ENCODE data around the gene MYO1E. TPM values are rescaled to one million over a fixed set of nuclear protein-coding genes. Genes with fewer than 3 reads are reported as not detected.
A peak's percentile ranks its signal among the peaks of the same experiment; 100 is the strongest.

Gene MYO1E
- total RNA-seq, 2 donors from 2014 or later = 47.8 to 65.6 TPM

- H3K27ac ChIP-seq (ENCODE audit: low read depth, low read length) = no peak overlapping the region
- no peaks in the 10 kb centered on the region for H3K9me3 ChIP-seq (ENCODE audit: control insufficient read depth, low read length)
- no peak for TF ChIP-seq CTCF (conservative IDR thresholded peaks at IDR 0.05)
- Mint-ChIP-seq H3K9me3 (no peaks in the 10 kb centered on the region), H3K4me1 (peaks cover 51% of the 10 kb centered on the region), H3K27me3 (ENCODE audit: insufficient read depth) (no peaks in the 10 kb centered on the region), H3K27ac (peak overlapping the region; percentile 55), H3K4me3 (no peak overlapping the region), H3K36me3 (ENCODE audit: low read depth) (no peaks in the 10 kb centered on the region)
- H3K4me1 ChIP-seq (ENCODE audit: control insufficient read depth, insufficient read depth, low read length) = peaks cover 4% of the 10 kb centered on the region
- peak; percentile 63 for DNase-seq
- 82 to 100% methylated on average over 2 to 3 of the region's 4 CpGs for WGBS, 2 experiments (ENCODE audit: insufficient coverage in 1 of 2, insufficient read length in 1 of 2)
- H3K9ac ChIP-seq (ENCODE audit: extremely low read depth, low read length, poor library complexity, severe bottlenecking) = no peak overlapping the region
- no peaks in the 10 kb centered on the region for H3K27me3 ChIP-seq (ENCODE audit: control insufficient read depth, insufficient read depth, low read length, poor library complexity, severe bottlenecking)
- no peak overlapping the region for H3K4me3 ChIP-seq (ENCODE audit: low read length)
- H3K36me3 ChIP-seq (ENCODE audit: control insufficient read depth, insufficient read depth, low read length) = no peaks in the 10 kb centered on the region
These were observed 22.8 kb downstream of the MYO1E start for GRCh38 chr15:59349680-59350420.

GRCh38 chr15:59347915-59348314 lies 24.8 kb downstream of the MYO1E start:
- H3K27ac Mint-ChIP-seq = peak overlapping the region; percentile 61
- no peak overlapping the region for H3K27ac ChIP-seq (ENCODE audit: low read depth, low read length)

DNA sequence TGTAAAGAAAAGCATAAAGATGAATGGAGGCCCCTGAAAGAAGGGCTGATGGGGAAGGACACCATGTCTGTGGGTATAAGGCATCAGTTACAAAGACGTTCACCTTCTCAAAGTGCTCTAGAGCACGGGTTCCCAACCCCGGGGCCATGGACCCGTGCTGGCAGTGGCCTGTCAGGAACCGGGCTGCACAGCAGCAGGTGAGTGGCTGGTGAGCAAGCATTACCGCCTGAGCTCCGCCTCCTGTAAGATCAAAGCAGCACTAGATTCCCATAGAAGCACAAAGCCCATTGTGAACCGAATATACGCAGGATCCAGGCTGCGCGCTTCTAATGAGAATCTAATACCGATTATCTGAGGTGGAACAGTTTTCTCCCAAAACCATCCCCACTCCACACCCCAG lies 25.7 kb downstream of the MYO1E start:
- Histone ChIP-seq H3K4me3 (ENCODE audit: low read length) (no peak overlapping the region), H3K27ac (ENCODE audit: low read depth, low read length) (no peak overlapping the region), H3K9me3 (ENCODE audit: control insufficient read depth, low read length) (no peaks in the 10 kb centered on the region), H3K36me3 (ENCODE audit: control insufficient read depth, insufficient read depth, low read length) (no peaks in the 10 kb centered on the region), H3K27me3 (ENCODE audit: control insufficient read depth, insufficient read depth, low read length, poor library complexity, severe bottlenecking) (no peaks in the 10 kb centered on the region), H3K4me1 (ENCODE audit: control insufficient read depth, insufficient read depth, low read length) (no peaks in the 10 kb centered on the region), H3K9ac (ENCODE audit: extremely low read depth, low read length, poor library complexity, severe bottlenecking) (no peak overlapping the region)
- DNase-seq = peak; percentile 66
- H3K4me1 Mint-ChIP-seq = peaks cover 31% of the 10 kb centered on the region
- WGBS, 2 experiments (ENCODE audit: insufficient coverage in 1 of 2, insufficient read length in 1 of 2) = 73 to 89% methylated on average over 5 to 12 of the region's 12 CpGs
- no peak overlapping the region for H3K27ac Mint-ChIP-seq
- no peak for TF ChIP-seq CTCF (conservative IDR thresholded peaks at IDR 0.05)
- H3K9me3 Mint-ChIP-seq = no peaks in the 10 kb centered on the region
- no peak overlapping the region for H3K4me3 Mint-ChIP-seq
- H3K36me3 Mint-ChIP-seq (ENCODE audit: low read depth) = no peaks in the 10 kb centered on the region
- no peaks in the 10 kb centered on the region for H3K27me3 Mint-ChIP-seq (ENCODE audit: insufficient read depth)

More at GRCh38 chr15:59347915-59348314, 24.8 kb downstream of the MYO1E start:
- 77 to 85% methylated on average over 3 to 5 of the region's 5 CpGs for WGBS, 2 experiments (ENCODE audit: insufficient coverage in 1 of 2, insufficient read length in 1 of 2)
- Mint-ChIP-seq H3K4me3 (no peak overlapping the region), H3K36me3 (ENCODE audit: low read depth) (no peaks in the 10 kb centered on the region), H3K9me3 (no peaks in the 10 kb centered on the region), H3K4me1 (peaks cover 40% of the 10 kb centered on the region), H3K27me3 (ENCODE audit: insufficient read depth) (no peaks in the 10 kb centered on the region)
- H3K27me3 ChIP-seq (ENCODE audit: control insufficient read depth, insufficient read depth, low read length, poor library complexity, severe bottlenecking) = no peaks in the 10 kb centered on the region
- no peak for TF ChIP-seq CTCF (conservative IDR thresholded peaks at IDR 0.05)
- H3K4me1 ChIP-seq (ENCODE audit: control insufficient read depth, insufficient read depth, low read length) = no peaks in the 10 kb centered on the region
- no peaks in the 10 kb centered on the region for H3K36me3 ChIP-seq (ENCODE audit: control insufficient read depth, insufficient read depth, low read length)
- H3K9ac ChIP-seq (ENCODE audit: extremely low read depth, low read length, poor library complexity, severe bottlenecking) = no peak overlapping the region
- no peak for DNase-seq
- H3K9me3 ChIP-seq (ENCODE audit: control insufficient read depth, low read length) = no peaks in the 10 kb centered on the region
- H3K4me3 ChIP-seq (ENCODE audit: low read length) = no peak overlapping the region
